Measurements from ENCODE around the gene TSN.
"Not testable (repeated sequence)": the region's sequence is repeated elsewhere in the genome, so short reads cannot be mapped to it uniquely, and the experiment has no call there.

Gene TSN

DNA sequence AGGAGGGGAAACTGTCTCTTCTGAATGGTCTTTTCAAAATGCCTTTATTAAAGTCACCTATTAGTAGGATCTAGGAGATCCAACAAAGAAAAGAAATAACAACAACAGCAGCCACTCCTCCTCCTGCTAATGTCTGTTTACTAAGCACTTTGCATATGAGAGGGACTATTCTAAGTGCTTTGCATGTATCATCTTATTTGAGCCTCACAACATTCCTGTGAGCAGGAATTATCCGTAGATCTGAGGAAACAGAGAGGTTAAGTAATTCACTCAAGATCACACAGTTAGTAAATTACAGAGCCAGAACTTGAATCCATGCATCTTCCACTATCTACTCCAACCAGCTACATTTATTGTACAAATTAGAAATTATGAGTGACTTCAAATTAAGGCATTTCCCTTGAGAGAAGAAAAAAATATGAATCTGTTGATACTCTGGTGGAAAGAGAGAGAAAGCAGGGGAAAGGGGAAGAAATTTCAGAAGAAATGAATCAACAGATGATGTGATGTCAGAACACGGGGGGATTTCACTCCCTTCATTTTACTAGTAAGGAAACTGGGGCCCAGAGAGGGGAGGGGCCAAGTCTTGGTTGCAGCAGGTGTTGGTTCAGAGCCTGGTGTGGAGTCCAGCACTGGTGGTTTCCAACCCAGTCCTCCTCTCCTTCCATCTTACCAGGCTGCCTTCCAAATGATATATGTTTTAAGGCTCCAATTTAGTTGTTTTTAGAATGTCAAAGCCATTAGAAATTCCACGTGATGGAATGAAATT, 49.7 kb downstream of the TSN start:
- DNase-seq = no peak

DNA sequence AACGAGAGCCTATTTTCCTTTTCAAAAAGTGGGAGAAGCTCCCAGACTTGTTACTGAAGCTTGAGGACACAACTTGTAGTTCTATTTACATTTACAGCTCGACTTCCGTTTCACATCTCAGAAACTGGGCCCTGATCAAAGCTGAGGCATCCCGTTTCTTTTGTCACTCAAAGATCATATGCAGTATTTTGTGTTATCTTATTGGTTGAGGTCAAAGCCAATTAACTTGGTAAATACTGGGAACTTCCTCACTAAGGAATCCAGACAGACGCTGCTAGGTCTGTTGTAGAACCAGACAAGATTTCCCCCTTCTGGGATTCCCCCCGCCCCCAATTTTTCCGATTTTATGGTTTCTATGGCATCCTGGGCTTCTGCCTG, 50.3 kb downstream of the TSN start:
- DNase-seq = no peak

DNA sequence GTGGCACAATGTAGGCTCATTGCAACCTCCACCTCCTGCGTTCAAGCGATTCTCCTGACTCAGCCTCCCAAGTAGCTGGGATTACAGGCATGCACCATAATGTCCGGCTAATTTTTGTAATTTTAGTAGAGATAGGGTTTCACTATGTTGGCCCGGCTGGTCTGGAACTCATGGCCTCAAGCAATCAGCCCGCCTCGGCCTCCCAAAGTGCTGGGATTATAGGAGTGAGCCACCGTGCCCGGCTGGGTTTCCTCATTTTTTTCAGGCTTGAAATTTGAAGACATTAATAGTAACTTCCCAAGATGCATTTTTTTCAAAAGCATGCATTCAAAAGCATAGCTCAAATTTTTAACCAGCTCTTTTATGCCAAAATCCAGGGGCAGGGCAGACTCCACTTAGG, 52.3 kb downstream of the TSN start:
- not testable (repeated sequence) for DNase-seq

DNA sequence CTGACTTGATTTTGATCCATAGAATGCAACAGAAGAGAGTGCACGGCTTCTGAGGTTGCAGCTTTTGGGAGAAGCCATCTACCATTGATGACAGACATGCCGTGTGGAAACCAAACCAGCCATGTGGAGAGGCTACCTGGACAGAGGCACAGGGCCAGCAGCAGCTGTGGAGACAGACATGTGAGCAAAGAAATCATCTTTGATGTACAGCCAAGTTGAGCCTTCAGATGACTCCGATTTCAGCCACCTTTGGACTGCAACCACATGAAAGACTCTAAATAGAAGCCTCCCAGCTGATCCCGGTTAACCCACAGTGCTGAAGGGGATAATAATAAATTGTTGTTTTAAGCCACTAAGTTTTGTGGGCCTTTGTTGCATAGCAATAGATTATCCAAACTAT, 54.2 kb downstream of the TSN start:
- no peak for DNase-seq

DNA sequence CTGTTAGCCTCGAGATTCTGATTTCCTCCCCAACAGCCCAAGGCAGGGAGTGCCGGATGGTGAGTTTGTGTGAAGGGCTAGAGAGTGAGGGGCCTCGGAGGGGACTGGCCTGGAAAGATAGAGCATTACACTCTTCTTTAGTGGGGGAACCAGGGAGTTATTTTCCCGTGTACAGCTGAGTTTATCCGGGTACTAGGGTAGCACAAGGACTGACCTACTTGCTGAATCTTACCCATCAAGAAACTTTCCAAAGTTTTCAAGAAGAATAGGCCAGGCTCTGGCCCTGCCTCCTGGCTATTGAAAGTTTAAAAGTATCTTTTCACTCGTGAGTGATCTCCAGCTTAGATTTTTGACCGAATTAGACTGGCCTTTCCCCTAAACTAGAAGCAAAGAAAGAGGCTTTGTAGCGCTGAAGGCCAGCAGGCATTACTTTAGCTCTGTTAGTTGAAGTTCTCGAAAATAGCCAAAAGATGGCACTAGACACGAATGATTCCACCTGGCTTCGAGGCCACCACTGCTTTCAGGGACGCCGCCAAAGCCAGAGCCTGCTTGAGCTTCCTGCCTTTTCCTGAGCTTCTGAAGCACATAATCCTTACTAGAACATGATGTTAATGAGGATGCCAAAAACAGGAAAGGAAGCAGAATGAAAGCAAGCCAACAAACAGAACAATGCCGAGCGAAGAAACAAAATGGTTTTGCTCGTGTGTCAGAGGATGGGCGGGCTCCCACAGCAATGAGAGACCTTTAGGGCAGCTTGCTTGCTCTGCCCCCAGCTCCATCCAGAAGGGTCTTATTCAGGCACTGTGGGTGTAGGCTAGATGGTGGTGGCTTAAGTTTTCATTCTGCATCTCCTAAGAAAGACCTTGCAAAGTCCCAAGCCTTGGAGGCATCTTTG, 55.8 kb downstream of the TSN start:
- peak; percentile 57 for DNase-seq

DNA sequence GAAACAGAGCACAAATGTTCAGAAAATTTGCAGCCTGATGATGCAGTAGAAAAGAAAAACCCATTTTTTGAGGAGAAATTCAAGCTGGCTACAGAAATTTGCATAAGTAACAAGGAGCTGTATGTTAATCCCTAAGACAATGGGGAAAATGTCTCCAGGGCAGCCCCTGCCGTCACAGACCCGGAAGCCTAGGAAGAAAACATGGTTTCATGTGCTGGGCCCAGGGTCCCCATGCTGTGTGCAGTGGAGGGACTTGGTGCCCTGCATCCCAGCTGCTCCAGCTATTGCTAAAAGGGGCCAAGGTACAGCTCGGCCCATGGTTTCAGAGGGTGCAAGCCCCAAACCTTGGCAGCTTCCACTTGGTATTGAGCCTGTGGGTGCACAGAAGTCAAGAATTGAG, 57.6 kb downstream of the TSN start:
- DNase-seq = not testable (repeated sequence)

DNA sequence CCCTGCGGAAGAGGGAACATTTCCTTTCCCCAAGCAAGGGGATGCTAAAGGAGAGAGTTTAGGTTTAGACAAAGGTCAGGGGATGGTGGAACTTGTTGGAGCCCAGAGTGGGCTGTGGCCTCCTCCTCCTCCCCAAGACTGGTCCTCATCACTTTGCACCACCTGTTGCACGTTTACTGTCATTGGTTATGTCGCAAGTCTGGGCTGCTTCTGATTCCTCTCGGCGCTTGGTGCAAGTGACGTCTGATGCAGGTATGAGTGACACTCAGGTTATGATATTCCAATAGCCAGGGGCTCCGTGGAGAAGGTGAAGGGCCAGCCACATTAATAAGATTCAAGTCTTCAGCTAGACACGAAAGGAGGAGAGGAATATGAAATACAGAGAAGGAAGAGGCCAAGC, 59.8 kb downstream of the TSN start:
- no peak for DNase-seq

DNA sequence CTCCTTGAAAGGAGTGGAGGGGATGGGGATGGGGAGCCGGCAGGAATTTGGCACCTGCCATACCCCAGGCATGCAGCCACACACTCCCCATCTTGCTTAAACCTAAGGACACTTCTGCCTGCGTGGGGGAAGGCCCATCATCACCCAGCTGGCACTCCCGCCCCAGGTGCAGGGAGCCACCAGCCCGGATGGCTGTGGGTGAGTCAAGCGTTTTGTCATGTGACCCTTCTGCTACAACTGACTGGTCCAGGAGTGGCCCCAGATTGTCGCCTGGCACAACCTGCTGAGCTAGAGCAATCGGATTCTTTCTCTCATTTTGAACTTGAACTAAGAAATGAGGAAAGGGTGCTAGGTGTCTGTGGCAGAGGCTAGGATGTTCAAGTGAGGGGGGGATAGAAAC, 61.3 kb downstream of the TSN start:
- no peak for DNase-seq

DNA sequence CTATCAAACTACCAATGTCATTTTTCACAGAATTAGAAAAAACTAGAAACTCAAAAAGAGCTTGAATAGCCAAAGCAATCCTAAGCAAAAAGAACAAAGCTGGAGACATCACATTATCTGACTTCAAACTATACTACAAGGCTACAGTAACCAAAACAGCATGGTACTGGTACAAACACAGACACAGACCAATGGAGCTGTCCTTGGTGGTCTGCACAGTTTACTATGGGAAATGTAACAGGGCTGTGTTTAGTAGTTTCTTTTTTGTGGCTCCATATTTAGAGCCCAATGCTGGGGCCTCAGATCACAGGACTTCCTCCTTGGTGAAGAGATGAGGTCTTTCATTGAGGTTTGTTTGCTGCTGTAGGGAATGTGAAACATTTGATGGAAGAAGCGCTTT, 61.9 kb downstream of the TSN start:
- DNase-seq = not testable (repeated sequence)

Data from DMS79 treated with DMSO at 0.1 percent for 48 hours (cell line).